Brain microvascular endothelial cell (primary cell): Measurements from ENCODE around the gene CLCF1.

Experiments
- DNase-seq: peaks from one replicate; pipeline ENCODE4 v3.0.0-alpha.2; 2020
- H3K27ac ChIP-seq: fragments of 250-450 bp; sonication (Bioruptor Pico); 2 replicates; pipeline ENCODE4 v1.5.1; 2020; ENCODE audit warnings: mild to moderate bottlenecking, moderate library complexity
- H3K27me3 ChIP-seq: fragments of 250-450 bp; sonication (Bioruptor Pico); replicated peaks from 2 replicates; pipeline ENCODE4 v1.5.1; 2020; ENCODE audit warnings: mild to moderate bottlenecking
- H3K36me3 ChIP-seq: fragments of 250-450 bp; sonication (Bioruptor Pico); replicated peaks from 2 replicates; pipeline ENCODE4 v1.5.1; 2020; ENCODE audit warnings: mild to moderate bottlenecking
- H3K4me3 ChIP-seq: 2 replicates; pipeline ENCODE4 v1.5.1; 2011; ENCODE audit warnings: low read depth, mild to moderate bottlenecking, control low read depth, low read length, moderate library complexity
- CTCF ChIP-seq: IDR thresholded peaks from 2 replicates; pipeline ENCODE4 v1.5.1; 2011; ENCODE audit warnings: low read depth, mild to moderate bottlenecking, moderate library complexity, low read length, control low read depth, inconsistent platforms; ENCODE audit errors: missing control alignments
- in situ Hi-C: cut with HindIII; loops from 2 replicates; pipeline ENCODE4 v1.10.0; 2017; ENCODE audit warnings: low sequenced_read_pairs, low pct_ligation_motif_present

CLCF1 gene

GRCh38 chr11:67366546-67366945, 6.9 kb downstream of the CLCF1 start:
- no peak for DNase-seq
- TF ChIP-seq CTCF: no peak
- Histone ChIP-seq H3K27me3 (no peaks in the 10 kb centered on the region), H3K36me3 (peaks cover 22% of the 10 kb centered on the region), H3K27ac (no peak overlapping the region), H3K4me3 (no peak overlapping the region)
- in situ Hi-C loops: no loop called here

GRCh38 chr11:67365736-67366444, 7.5 kb downstream of the CLCF1 start:
- H3K36me3 ChIP-seq: peaks cover 22% of the 10 kb centered on the region
- H3K4me3 ChIP-seq: no peak overlapping the region
- no peaks in the 10 kb centered on the region for H3K27me3 ChIP-seq
- TF ChIP-seq CTCF: no peak
- no peak for DNase-seq
- no peak overlapping the region for H3K27ac ChIP-seq
- in situ Hi-C loops: no loop called here

- H3K36me3 ChIP-seq: peaks cover 22% of the 10 kb centered on the region
- DNase-seq: no peak
- no peak for TF ChIP-seq CTCF
- H3K27ac ChIP-seq: no peak overlapping the region
- in situ Hi-C loops: no loop called here
- no peak overlapping the region for H3K4me3 ChIP-seq
- H3K27me3 ChIP-seq: no peaks in the 10 kb centered on the region
Measured at GRCh38 chr11:67364783-67365722, 8.3 kb downstream of the CLCF1 start.

GRCh38 chr11:67364169-67364568, 9.2 kb downstream of the CLCF1 start:
- no peak for DNase-seq
- no peak overlapping the region for H3K4me3 ChIP-seq
- H3K27ac ChIP-seq: no peak overlapping the region
- in situ Hi-C loops: no loop called here
- peaks cover 22% of the 10 kb centered on the region for H3K36me3 ChIP-seq
- TF ChIP-seq CTCF: no peak
- no peaks in the 10 kb centered on the region for H3K27me3 ChIP-seq

- no peak for TF ChIP-seq CTCF
- Histone ChIP-seq H3K4me3 (no peak overlapping the region), H3K27me3 (no peaks in the 10 kb centered on the region), H3K27ac (no peak overlapping the region), H3K36me3 (peaks cover 5% of the 10 kb centered on the region)
- no peak for DNase-seq
- in situ Hi-C loops: no loop called here
Measured at GRCh38 chr11:67357831-67358670, 15.3 kb downstream of the CLCF1 start.
